MM.1S (cell line): ENCODE data around the gene ATP11B.
A peak's percentile ranks its signal among the peaks of the same experiment; 100 is the strongest.
"Not testable (repeated sequence)": the region's sequence is repeated elsewhere in the genome, so short reads cannot be mapped to it uniquely, and the experiment has no call there.

ENCODE experiments used
- DNase-seq: peaks from one replicate; pipeline ENCODE4 v3.0.0-alpha.2; 2015
- H2AFZ ChIP-seq: fragments of 300-600 bp; sonication (generic); 2 replicates; pipeline ENCODE4 v1.6.0; 2016; ENCODE audit warnings: antibody characterized with exemption, low read length
- H3F3A ChIP-seq: fragments of 300-600 bp; sonication (generic); 2 replicates; pipeline ENCODE4 v1.6.1; 2016; ENCODE audit warnings: mild to moderate bottlenecking, antibody characterized with exemption, low read length, moderate library complexity, mixed read lengths; ENCODE audit not compliant: insufficient read depth
- H3K27ac ChIP-seq: fragments of 300-600 bp; sonication (generic); 2 replicates; pipeline ENCODE4 v1.5.1; 2016; ENCODE audit warnings: mild to moderate bottlenecking, low read length
- H3K27me3 ChIP-seq: fragments of 300-600 bp; sonication (generic); replicated peaks from 2 replicates; pipeline ENCODE4 v1.6.0; 2016; ENCODE audit warnings: low read length; ENCODE audit not compliant: insufficient read depth
- H3K36me3 ChIP-seq: fragments of 300-600 bp; sonication (generic); replicated peaks from 2 replicates; pipeline ENCODE4 v1.6.1; 2016; ENCODE audit warnings: mild to moderate bottlenecking, low read length, mixed read lengths; ENCODE audit not compliant: insufficient read depth
- H3K4me1 ChIP-seq: fragments of 300-600 bp; sonication (generic); 2 replicates; pipeline ENCODE4 v1.6.1; 2016; ENCODE audit warnings: low read length, mixed read lengths
- H3K4me2 ChIP-seq: fragments of 300-600 bp; sonication (generic); 2 replicates; pipeline ENCODE4 v1.6.0; 2016; ENCODE audit warnings: low read depth, low read length
- H3K4me3 ChIP-seq: fragments of 300-600 bp; sonication (generic); 2 replicates; pipeline ENCODE4 v1.5.1; 2016; ENCODE audit warnings: low read length, mixed read lengths
- H3K79me2 ChIP-seq: fragments of 300-600 bp; sonication (generic); 2 replicates; pipeline ENCODE4 v1.6.1; 2016; ENCODE audit warnings: mixed run types, low read length, mixed read lengths
- H3K9ac ChIP-seq: fragments of 300-600 bp; sonication (generic); 2 replicates; pipeline ENCODE4 v1.6.1; 2016; ENCODE audit warnings: low read length, mixed read lengths
- H3K9me2 ChIP-seq: fragments of 300-600 bp; sonication (generic); replicated peaks from 2 replicates; pipeline ENCODE4 v1.6.1; 2016; ENCODE audit warnings: mild to moderate bottlenecking, low read length, mixed read lengths; ENCODE audit not compliant: insufficient read depth
- H3K9me3 ChIP-seq: fragments of 300-600 bp; sonication (generic); replicated peaks from 2 replicates; pipeline ENCODE4 v1.6.1; 2016; ENCODE audit warnings: mild to moderate bottlenecking, low read length, mixed read lengths; ENCODE audit not compliant: insufficient read depth
- H4K20me1 ChIP-seq: fragments of 300-600 bp; sonication (generic); 2 replicates; pipeline ENCODE4 v1.6.1; 2016; ENCODE audit warnings: mild to moderate bottlenecking, low read length, moderate library complexity, mixed read lengths; ENCODE audit not compliant: insufficient read depth
- EZH2 ChIP-seq: fragments of 300-600 bp; sonication (generic); optimal IDR thresholded peaks from 2 replicates; pipeline ENCODE3; 2017; ENCODE audit warnings: low read depth, mild to moderate bottlenecking, antibody characterized with exemption, low read length, mixed read lengths
- EZH2phosphoT487 ChIP-seq: fragments of 300-600 bp; sonication (generic); IDR thresholded peaks from 2 replicates; pipeline ENCODE4 v1.6.1; 2018; ENCODE audit warnings: antibody characterized with exemption, low read length
- TF ChIP-seq, protein P1 (sequence below): fragments of 300-600 bp; sonication (generic); IDR thresholded peaks from 2 replicates; pipeline ENCODE4 v1.5.1; 2016; ENCODE audit warnings: antibody characterized with exemption, low read length, mixed read lengths

ATP11B gene

DNA sequence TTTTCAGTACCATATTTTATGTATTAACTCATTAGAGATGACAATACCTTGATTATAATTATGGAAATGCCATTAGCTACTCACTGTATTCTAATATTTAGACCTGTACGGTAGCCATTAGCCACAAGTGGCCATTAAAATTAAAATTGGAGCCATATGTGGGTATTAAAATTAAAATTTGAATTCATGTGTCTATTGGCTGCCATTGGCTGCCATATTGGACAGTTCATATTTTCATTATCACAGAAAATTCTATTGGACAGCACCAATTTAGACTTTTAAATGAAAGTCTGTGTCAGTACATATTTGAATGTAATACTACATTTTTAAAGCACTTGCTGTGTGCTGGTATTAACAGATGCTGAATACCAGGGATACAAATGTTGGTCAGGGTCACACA, 3.0 kb downstream of the ATP11B start:
- Histone ChIP-seq H3F3A (peaks cover 22% of the 10 kb centered on the region), H3K27ac (no peak overlapping the region), H3K27me3 (no peaks in the 10 kb centered on the region), H3K4me2 (peak overlapping the region; percentile 85), H4K20me1 (peaks cover 12% of the 10 kb centered on the region; the same call in 1 of the 2 replicates), H3K9ac (no peak overlapping the region), H3K36me3 (no peaks in the 10 kb centered on the region), H3K4me1 (peaks cover 14% of the 10 kb centered on the region), H2AFZ (no peak overlapping the region), H3K4me3 (0 out of 2 replicates have a peak overlapping the region, but pooled peaks have one; percentile 81), H3K9me3 (no peaks in the 10 kb centered on the region), H3K79me2 (peaks cover 75% of the 10 kb centered on the region), H3K9me2 (no peaks in the 10 kb centered on the region)
- TF ChIP-seq, protein P1, sequence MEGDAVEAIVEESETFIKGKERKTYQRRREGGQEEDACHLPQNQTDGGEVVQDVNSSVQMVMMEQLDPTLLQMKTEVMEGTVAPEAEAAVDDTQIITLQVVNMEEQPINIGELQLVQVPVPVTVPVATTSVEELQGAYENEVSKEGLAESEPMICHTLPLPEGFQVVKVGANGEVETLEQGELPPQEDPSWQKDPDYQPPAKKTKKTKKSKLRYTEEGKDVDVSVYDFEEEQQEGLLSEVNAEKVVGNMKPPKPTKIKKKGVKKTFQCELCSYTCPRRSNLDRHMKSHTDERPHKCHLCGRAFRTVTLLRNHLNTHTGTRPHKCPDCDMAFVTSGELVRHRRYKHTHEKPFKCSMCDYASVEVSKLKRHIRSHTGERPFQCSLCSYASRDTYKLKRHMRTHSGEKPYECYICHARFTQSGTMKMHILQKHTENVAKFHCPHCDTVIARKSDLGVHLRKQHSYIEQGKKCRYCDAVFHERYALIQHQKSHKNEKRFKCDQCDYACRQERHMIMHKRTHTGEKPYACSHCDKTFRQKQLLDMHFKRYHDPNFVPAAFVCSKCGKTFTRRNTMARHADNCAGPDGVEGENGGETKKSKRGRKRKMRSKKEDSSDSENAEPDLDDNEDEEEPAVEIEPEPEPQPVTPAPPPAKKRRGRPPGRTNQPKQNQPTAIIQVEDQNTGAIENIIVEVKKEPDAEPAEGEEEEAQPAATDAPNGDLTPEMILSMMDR = no peak
- TF ChIP-seq EZH2phosphoT487 (no peak), EZH2 (no peak)
- DNase-seq = no peak

DNA sequence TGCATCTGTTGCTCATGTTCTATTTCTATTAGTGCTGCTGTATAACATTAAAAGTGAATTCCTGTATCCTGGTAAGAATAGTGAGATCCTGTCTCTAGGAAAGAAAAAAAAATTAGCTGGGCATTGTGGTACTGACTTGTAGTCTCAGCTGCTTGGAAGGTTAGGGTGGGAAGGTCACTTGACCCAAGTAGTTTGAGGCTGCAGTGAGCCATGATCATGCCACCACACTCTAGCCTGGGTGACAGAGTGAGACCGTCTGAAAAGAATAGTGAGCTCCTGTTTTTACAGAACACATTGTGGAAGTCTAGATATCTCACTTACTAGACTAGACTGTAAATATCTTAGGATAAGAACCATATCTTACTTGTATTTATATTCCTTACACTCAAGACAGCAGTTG, 4.6 kb downstream of the ATP11B start:
- Histone ChIP-seq H2AFZ (no peak overlapping the region), H3K9ac (no peak overlapping the region), H3F3A (peaks cover 16% of the 10 kb centered on the region), H3K4me1 (peaks cover 14% of the 10 kb centered on the region), H3K4me3 (no peak overlapping the region), H3K79me2 (peaks cover 91% of the 10 kb centered on the region), H3K27me3 (no peaks in the 10 kb centered on the region), H3K27ac (no peak overlapping the region), H3K9me2 (no peaks in the 10 kb centered on the region), H4K20me1 (peaks cover 26% of the 10 kb centered on the region), H3K36me3 (no peaks in the 10 kb centered on the region), H3K9me3 (no peaks in the 10 kb centered on the region), H3K4me2 (no peak overlapping the region)
- DNase-seq = no peak
- TF ChIP-seq EZH2phosphoT487 (no peak), EZH2 (no peak)

DNA sequence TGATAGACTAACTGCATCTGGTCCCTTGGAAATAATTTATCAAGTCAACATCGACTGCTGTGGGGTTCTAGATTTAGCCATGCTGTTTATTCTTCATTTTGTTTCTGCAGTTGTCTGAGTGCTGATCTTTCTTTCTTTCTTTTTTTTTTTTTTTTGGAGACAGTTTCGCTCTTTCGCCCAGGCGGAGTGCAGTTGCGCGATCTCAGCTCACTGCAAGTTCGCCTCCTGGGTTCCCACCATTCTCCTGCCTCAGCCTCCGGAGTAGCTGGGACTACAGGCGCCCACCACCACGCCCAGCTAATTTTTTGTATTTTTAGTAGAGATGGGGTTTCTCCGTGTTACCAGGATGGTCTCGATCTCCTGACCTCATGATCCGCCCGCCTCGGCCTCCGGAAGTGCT, 5.8 kb downstream of the ATP11B start:
- H4K20me1 ChIP-seq = peaks cover 29% of the 10 kb centered on the region
- H3F3A ChIP-seq = peaks cover 11% of the 10 kb centered on the region
- not testable (repeated sequence) for H3K27me3 ChIP-seq, H3K36me3 ChIP-seq, H3K4me2 ChIP-seq, H3K27ac ChIP-seq, H3K9me3 ChIP-seq, H3K9me2 ChIP-seq, H3K4me3 ChIP-seq, DNase-seq, H2AFZ ChIP-seq, H3K9ac ChIP-seq
- H3K79me2 ChIP-seq = peaks cover 100% of the 10 kb centered on the region
- H3K4me1 ChIP-seq = peaks cover 14% of the 10 kb centered on the region

DNA sequence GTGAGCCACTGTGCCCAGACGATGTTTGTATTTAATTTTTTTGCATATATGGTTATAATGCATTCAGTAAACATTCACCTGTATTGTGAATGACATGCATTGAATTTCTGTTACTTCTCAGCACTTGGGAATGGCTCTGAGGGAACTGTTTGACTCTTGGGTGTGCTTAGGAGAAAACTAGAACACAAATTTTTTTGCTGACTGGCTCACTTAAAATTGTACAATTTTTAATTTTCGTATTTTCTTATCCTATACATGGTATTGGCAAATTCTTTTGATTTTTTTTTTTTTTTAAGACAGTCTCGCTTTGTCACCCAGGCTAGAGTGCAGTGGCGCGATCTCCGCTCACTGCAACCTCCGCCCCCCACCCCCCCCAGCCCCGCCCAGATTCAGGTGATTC, 7.2 kb downstream of the ATP11B start:
- Histone ChIP-seq H3K4me2 (no peak overlapping the region), H3F3A (no peaks in the 10 kb centered on the region; the same call in 1 of the 2 replicates), H3K9ac (no peak overlapping the region), H4K20me1 (peaks cover 37% of the 10 kb centered on the region), H3K4me3 (no peak overlapping the region), H2AFZ (no peak overlapping the region), H3K9me2 (no peaks in the 10 kb centered on the region), H3K4me1 (peaks cover 14% of the 10 kb centered on the region), H3K27me3 (no peaks in the 10 kb centered on the region), H3K79me2 (peaks cover 100% of the 10 kb centered on the region), H3K9me3 (no peaks in the 10 kb centered on the region), H3K36me3 (no peaks in the 10 kb centered on the region), H3K27ac (no peak overlapping the region)
- no peak for DNase-seq
- no peak for TF ChIP-seq EZH2
- no peak for TF ChIP-seq EZH2phosphoT487
- TF ChIP-seq, protein P1 = no peak
